ENCODE measurements around the gene RRP36. TPM values are rescaled to one million over a fixed set of nuclear protein-coding genes. Genes with fewer than 3 reads are reported as not detected.

The RRP36 gene
- total RNA-seq, 1 donor from 2014 or later = 24.8 TPM

DNA sequence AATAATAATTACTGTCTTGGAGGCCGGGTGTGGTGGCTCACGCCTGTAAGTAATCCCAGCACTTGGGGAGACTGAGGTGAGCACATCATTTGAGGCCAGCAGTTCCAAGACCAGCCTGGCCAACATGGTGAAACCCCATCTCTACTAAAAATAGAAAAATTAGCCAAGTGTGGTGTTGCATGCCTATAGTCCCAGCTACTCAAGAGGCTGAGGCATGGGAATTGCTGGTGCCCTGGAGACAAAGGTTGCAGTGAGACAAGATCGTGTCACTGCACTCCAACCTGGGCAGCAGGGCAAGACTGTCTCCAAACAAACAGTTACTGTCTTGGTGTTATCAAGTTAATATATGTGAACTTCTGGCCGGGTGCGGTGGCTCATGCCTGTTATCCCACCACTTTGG is 4.9 kb downstream of the RRP36 start:
- DNase-seq = no peak
- H3K36me3 ChIP-seq = peaks cover 71% of the 10 kb centered on the region
- peaks cover 29% of the 10 kb centered on the region for H3K4me1 ChIP-seq
- no peak for TF ChIP-seq CTCF (IDR thresholded peaks at IDR 0.05; ENCODE audit: borderline replicate concordance)
- intact Hi-C loops (cut with micrococcal nuclease) = no loop called here
- no peak overlapping the region for H3K27ac ChIP-seq (replicated peaks)
- no peaks in the 10 kb centered on the region for H3K9me3 ChIP-seq (replicated peaks)
- no peak overlapping the region for H3K4me3 ChIP-seq
- no peaks in the 10 kb centered on the region for H3K27me3 ChIP-seq (ENCODE audit: low read depth)

- DNase-seq = no peak
- TF ChIP-seq CTCF (IDR thresholded peaks at IDR 0.05; ENCODE audit: borderline replicate concordance) = no peak
- Histone ChIP-seq H3K27me3 (ENCODE audit: low read depth) (no peaks in the 10 kb centered on the region), H3K4me3 (no peak overlapping the region), H3K9me3 (replicated peaks) (no peaks in the 10 kb centered on the region), H3K4me1 (peaks cover 4% of the 10 kb centered on the region), H3K27ac (replicated peaks) (no peak overlapping the region), H3K36me3 (peaks cover 75% of the 10 kb centered on the region)
- intact Hi-C loops (cut with micrococcal nuclease) = no loop called here
Measured at GRCh38 chr6:43029120-43029519, 7.7 kb downstream of the RRP36 start.

GRCh38 chr6:43032326-43032725 is 10.9 kb downstream of the RRP36 start:
- Histone ChIP-seq H3K27me3 (ENCODE audit: low read depth) (no peaks in the 10 kb centered on the region), H3K9me3 (replicated peaks) (no peaks in the 10 kb centered on the region), H3K36me3 (peaks cover 47% of the 10 kb centered on the region), H3K27ac (replicated peaks) (no peak overlapping the region), H3K4me1 (peaks cover 21% of the 10 kb centered on the region), H3K4me3 (no peak overlapping the region)
- DNase-seq = no peak
- intact Hi-C loops (cut with micrococcal nuclease) = no loop called here
- no peak for TF ChIP-seq CTCF (IDR thresholded peaks at IDR 0.05; ENCODE audit: borderline replicate concordance)

GRCh38 chr6:43033496-43034189 is 12.2 kb downstream of the RRP36 start:
- Histone ChIP-seq H3K9me3 (replicated peaks) (no peaks in the 10 kb centered on the region), H3K4me3 (no peak overlapping the region), H3K36me3 (peaks cover 49% of the 10 kb centered on the region), H3K27me3 (ENCODE audit: low read depth) (no peaks in the 10 kb centered on the region), H3K4me1 (peaks cover 27% of the 10 kb centered on the region), H3K27ac (replicated peaks) (no peak overlapping the region)
- DNase-seq = no peak
- no peak for TF ChIP-seq CTCF (IDR thresholded peaks at IDR 0.05; ENCODE audit: borderline replicate concordance)
- intact Hi-C loops (cut with micrococcal nuclease) = no loop called here

- H3K36me3 ChIP-seq = peaks cover 49% of the 10 kb centered on the region
- intact Hi-C loops (cut with micrococcal nuclease) = no loop called here
- no peak for TF ChIP-seq CTCF (IDR thresholded peaks at IDR 0.05; ENCODE audit: borderline replicate concordance)
Measured at GRCh38 chr6:43034190-43034525, 12.7 kb downstream of the RRP36 start.

More at GRCh38 chr6:43034190-43034525, 12.7 kb downstream of the RRP36 start:
- no peaks in the 10 kb centered on the region for H3K27me3 ChIP-seq (ENCODE audit: low read depth)
- no peak overlapping the region for H3K27ac ChIP-seq (replicated peaks)
- no peaks in the 10 kb centered on the region for H3K9me3 ChIP-seq (replicated peaks)
- peaks cover 27% of the 10 kb centered on the region for H3K4me1 ChIP-seq
- DNase-seq = no peak
- H3K4me3 ChIP-seq = no peak overlapping the region

Measured in left ventricle myocardium inferior (tissue), 1 donor.